BLaER1 (cell line): Measurements from ENCODE around the gene CARS2.

Experiments
- H3K27ac ChIP-seq: shearing (Covaris generic); formaldehyde crosslinking; 2 replicates; pipeline ENCODE4 v1.8.1; 2022
- H3K27me3 ChIP-seq: shearing (Covaris generic); formaldehyde crosslinking; 2 replicates; pipeline ENCODE4 v1.8.1; 2022
- H3K36me3 ChIP-seq: shearing (Covaris generic); formaldehyde crosslinking; 2 replicates; pipeline ENCODE4 v1.8.1; 2022
- H3K4me1 ChIP-seq: shearing (Covaris generic); formaldehyde crosslinking; 2 replicates; pipeline ENCODE4 v1.8.1; 2022
- H3K4me2 ChIP-seq: shearing (Covaris generic); formaldehyde crosslinking; 2 replicates; pipeline ENCODE4 v1.8.1; 2022
- H3K4me3 ChIP-seq: shearing (Covaris generic); formaldehyde crosslinking; 2 replicates; pipeline ENCODE4 v1.8.1; 2022
- H3K9ac ChIP-seq: shearing (Covaris generic); formaldehyde crosslinking; 2 replicates; pipeline ENCODE4 v1.8.1; 2022
- H3K9me3 ChIP-seq: shearing (Covaris generic); formaldehyde crosslinking; 2 replicates; pipeline ENCODE4 v1.8.1; 2022
- H4K20me1 ChIP-seq: shearing (Covaris generic); formaldehyde crosslinking; 2 replicates; pipeline ENCODE4 v1.8.1; 2022
- Cebpa-rat ChIP-seq: shearing (Covaris generic); IDR thresholded peaks from 2 replicates; pipeline ENCODE4 v1.8.1; 2022

Gene CARS2

DNA sequence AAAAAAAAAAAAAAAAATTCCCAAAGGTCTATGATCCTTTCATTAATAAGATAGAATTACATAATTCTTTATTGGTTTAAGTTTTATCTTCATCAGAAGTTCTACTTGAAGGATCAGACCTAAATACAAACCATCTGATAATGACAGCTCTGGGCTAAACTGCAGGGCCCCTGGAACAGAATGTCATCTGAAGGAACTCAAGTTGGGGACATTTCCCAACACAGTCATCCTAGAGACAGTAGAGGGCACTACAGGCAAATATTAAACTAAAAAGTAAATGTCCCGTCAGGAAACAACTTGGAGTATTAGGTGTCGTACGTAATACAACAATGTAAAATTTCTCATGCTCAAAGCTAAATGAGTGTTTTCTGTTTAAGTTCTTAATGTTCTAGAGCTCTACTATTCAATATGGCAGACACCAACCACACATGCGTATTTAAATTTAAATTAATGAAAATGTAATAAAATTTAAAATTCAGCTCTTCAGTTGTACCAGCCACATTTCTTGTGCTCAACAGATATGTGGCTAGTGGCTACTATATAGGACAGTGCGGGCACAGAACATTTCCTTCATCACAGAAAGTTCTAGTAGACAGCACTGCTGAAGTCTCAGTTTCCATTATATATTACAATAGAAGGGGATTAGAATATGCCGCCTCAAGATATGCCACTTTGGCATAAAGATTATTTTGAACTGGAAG is 112.3 kb downstream of the CARS2 start:
- TF ChIP-seq Cebpa-rat, result no peak
- Histone ChIP-seq H3K4me3 (no peak overlapping the region), H3K9ac (no peak overlapping the region), H3K36me3 (no peaks in the 10 kb centered on the region), H3K4me1 (peaks cover 17% of the 10 kb centered on the region), H4K20me1 (no peaks in the 10 kb centered on the region), H3K27me3 (no peaks in the 10 kb centered on the region), H3K27ac (no peak overlapping the region), H3K9me3 (no peaks in the 10 kb centered on the region), H3K4me2 (no peak overlapping the region)

DNA sequence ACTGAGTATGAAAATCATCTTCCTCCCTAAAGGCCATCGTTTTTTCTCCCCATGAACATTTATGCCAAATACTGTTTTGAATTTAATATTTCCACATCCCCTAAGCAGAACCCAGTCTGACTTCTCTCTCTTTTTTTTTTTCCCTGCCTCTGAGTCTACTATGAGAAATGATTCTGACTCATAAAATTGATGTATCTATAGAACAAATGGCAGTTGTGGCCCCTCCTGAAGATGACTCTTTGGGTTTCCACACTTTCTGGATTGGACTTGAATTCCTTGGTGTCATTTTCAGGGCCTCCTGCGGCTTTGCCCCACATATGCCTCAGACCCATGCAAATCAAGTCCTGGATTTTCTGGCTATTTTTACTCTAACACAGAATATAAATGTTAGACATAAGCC is 113.3 kb downstream of the CARS2 start:
- no peak overlapping the region for H3K4me3 ChIP-seq
- no peaks in the 10 kb centered on the region for H3K9me3 ChIP-seq
- H4K20me1 ChIP-seq, result no peaks in the 10 kb centered on the region
- H3K27me3 ChIP-seq, result no peaks in the 10 kb centered on the region
- H3K36me3 ChIP-seq, result no peaks in the 10 kb centered on the region
- no peak overlapping the region for H3K27ac ChIP-seq
- peaks cover 10% of the 10 kb centered on the region for H3K4me1 ChIP-seq
- H3K4me2 ChIP-seq, result no peak overlapping the region
- no peak overlapping the region for H3K9ac ChIP-seq
- TF ChIP-seq Cebpa-rat, result no peak
